ENCODE results near the gene XAF1. TPM values are rescaled to one million over a fixed set of nuclear protein-coding genes. Genes with fewer than 3 reads are reported as not detected.

The XAF1 gene
- 51.5 and 90.9 TPM in 2 replicates for total RNA-seq

DNA sequence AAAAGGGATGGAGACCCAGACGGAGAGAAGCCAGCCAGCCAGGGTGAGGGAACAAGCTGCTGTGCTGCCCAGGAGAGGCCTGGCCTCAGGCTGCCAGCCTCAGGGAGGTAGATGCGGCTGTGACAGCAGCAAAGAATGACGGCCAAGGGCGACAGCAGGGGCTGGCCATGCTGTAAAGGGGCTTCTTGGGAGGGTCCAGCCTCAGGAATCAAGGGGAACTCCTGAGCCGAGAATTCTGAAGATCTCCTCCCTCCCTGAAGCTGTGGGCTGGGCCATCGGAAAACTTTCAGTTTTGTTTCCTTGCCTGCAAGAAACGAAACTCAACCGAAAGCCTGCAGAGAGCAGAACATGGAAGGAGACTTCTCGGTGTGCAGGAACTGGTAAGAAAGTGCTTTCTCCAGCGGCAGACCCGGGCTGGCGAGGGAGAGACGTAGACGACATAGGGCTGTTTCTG, at the start of gene XAF1:
Gene XAF1, plus strand, starts transcription at position 316 of the 454 bp plus-strand sequence. Its CDS starts 33 bp downstream, at position 349.

DNA sequence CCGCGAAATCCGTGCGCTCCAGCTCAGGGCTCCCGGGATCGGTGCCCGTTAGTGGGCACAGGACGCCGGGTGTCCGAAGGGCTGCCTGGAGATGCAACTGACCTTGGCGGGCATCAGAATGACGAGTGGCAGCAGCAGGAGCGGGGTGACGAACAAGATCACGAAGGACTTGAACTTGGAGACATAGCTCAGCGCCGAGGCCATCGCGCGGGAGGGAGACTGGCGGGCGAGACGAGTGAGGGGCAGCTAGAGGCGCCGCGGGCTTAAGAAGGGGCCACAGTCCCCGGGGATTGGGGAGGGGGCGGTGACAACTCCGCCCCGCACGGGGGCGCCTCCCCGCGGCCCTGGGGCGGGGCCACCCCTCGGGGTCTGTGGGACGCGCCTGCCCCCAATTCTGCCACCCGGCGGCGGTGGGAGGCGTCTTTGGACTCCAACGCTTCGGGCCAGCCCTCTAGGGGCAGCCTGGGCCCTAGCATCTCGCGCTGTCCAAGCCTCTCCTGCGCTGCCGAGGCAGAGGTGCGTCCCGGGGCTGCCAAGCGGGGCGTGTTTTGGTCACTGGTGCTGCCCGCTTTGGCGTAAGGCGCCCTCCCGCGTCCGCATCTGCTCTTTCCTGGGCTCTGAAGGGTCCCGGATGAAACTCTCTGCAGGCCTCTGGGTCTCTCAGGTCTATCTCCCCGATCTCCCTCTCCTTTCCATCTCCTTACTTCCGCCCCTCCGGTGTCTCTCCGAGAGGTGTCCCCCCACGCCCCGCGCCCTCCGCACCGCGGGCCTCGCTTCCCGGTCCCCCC, 42.5 kb upstream of the XAF1 start, which contains the start of gene SLC13A5:
Gene SLC13A5, minus strand, starts transcription at position 240 of the 788 bp plus-strand sequence. Its CDS starts 36 bp downstream, at position 204.

GRCh38 chr17:6775871-6776405, 20.1 kb downstream of the XAF1 start, which contains the start of gene FBXO39:
Gene FBXO39, plus strand, starts transcription at chr17:6776215. Its CDS starts 3,654 bp downstream, at chr17:6779869.

Small RNA genes within 50 kb of the gene (small RNA-seq; reads per million reads assigned to genes)
- gene AC004706.2: not detected

Other genes starting within 250 kb of the XAF1 start
- 0.61 and 0.97 TPM in 2 replicates for gene PITPNM3, start 199.5 kb upstream of the XAF1 start, total RNA-seq
- 13.2 and 26.0 TPM in 2 replicates for gene KIAA0753, start 115.3 kb upstream of the XAF1 start, total RNA-seq
- gene TXNDC17, start 115.0 kb upstream of the XAF1 start, total RNA-seq: 41.7 and 50.0 TPM in 2 replicates
- 4.6 and 7.1 TPM in 2 replicates for gene MED31, start 104.4 kb upstream of the XAF1 start, total RNA-seq
- 0.12 and 0.49 TPM in 2 replicates for gene C17orf100, start 104.3 kb upstream of the XAF1 start, total RNA-seq
- not detected in 2 replicates for gene SLC13A5, start 42.7 kb upstream of the XAF1 start, total RNA-seq
- gene FBXO39, start 20.2 kb downstream of the XAF1 start, total RNA-seq: 0.97 TPM in 1 of 2 replicates, not detected in the other
- not detected in 2 replicates for gene TEKT1, start 75.7 kb downstream of the XAF1 start, total RNA-seq
- not detected in 2 replicates for gene ALOX12, start 240.0 kb downstream of the XAF1 start, total RNA-seq

All from hair follicle dermal papilla cell (primary cell).